HL-60 (cell line): ENCODE data around the gene HOXD4.

Experiments used
- GABPA ChIP-seq: IDR thresholded peaks from 2 replicates; pipeline ENCODE4 v1.6.1; 2012; ENCODE audit warnings: low read depth
- POLR2AphosphoS5 ChIP-seq: IDR thresholded peaks from 2 replicates; pipeline ENCODE4 v1.6.1; 2012; ENCODE audit warnings: low read depth
- TF ChIP-seq, protein P1 (sequence below): IDR thresholded peaks from one replicate; pipeline ENCODE4 v1.5.1; 2011; ENCODE audit warnings: low read length, control low read depth, inconsistent platforms; ENCODE audit not compliant: insufficient read depth
- TF ChIP-seq, protein P2 (sequence below): IDR thresholded peaks from 2 replicates; pipeline ENCODE4 v1.6.1; 2012; ENCODE audit warnings: low read depth; ENCODE audit not compliant: insufficient replicate concordance

DNA sequence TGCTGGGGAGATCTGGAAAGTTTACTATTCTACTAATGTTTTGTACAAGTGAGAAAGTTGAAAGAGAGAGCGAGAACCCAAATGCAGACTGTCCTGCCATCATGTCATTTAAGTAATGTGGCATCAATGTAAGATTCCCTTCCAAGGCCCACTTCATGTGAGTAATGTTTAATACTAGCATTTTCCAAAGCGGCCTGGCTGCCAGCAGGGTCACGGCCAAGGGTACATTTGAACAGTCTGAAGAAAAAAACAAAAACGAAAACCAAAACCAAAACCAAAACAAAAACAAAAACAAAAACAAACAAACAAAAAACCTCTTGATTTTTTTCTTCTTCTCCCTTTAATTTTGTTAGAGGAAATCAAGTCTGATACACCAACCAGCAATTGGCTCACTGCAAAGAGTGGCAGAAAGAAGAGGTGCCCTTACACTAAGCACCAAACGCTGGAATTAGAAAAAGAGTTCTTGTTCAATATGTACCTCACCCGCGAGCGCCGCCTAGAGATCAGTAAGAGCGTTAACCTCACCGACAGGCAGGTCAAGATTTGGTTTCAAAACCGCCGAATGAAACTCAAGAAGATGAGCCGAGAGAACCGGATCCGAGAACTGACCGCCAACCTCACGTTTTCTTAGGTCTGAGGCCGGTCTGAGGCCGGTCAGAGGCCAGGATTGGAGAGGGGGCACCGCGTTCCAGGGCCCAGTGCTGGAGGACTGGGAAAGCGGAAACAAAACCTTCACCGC lies 32.6 kb upstream of the HOXD4 start:
- TF ChIP-seq, protein P1, sequence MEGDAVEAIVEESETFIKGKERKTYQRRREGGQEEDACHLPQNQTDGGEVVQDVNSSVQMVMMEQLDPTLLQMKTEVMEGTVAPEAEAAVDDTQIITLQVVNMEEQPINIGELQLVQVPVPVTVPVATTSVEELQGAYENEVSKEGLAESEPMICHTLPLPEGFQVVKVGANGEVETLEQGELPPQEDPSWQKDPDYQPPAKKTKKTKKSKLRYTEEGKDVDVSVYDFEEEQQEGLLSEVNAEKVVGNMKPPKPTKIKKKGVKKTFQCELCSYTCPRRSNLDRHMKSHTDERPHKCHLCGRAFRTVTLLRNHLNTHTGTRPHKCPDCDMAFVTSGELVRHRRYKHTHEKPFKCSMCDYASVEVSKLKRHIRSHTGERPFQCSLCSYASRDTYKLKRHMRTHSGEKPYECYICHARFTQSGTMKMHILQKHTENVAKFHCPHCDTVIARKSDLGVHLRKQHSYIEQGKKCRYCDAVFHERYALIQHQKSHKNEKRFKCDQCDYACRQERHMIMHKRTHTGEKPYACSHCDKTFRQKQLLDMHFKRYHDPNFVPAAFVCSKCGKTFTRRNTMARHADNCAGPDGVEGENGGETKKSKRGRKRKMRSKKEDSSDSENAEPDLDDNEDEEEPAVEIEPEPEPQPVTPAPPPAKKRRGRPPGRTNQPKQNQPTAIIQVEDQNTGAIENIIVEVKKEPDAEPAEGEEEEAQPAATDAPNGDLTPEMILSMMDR, result no peak
- no peak for TF ChIP-seq GABPA
- TF ChIP-seq, protein P2, sequence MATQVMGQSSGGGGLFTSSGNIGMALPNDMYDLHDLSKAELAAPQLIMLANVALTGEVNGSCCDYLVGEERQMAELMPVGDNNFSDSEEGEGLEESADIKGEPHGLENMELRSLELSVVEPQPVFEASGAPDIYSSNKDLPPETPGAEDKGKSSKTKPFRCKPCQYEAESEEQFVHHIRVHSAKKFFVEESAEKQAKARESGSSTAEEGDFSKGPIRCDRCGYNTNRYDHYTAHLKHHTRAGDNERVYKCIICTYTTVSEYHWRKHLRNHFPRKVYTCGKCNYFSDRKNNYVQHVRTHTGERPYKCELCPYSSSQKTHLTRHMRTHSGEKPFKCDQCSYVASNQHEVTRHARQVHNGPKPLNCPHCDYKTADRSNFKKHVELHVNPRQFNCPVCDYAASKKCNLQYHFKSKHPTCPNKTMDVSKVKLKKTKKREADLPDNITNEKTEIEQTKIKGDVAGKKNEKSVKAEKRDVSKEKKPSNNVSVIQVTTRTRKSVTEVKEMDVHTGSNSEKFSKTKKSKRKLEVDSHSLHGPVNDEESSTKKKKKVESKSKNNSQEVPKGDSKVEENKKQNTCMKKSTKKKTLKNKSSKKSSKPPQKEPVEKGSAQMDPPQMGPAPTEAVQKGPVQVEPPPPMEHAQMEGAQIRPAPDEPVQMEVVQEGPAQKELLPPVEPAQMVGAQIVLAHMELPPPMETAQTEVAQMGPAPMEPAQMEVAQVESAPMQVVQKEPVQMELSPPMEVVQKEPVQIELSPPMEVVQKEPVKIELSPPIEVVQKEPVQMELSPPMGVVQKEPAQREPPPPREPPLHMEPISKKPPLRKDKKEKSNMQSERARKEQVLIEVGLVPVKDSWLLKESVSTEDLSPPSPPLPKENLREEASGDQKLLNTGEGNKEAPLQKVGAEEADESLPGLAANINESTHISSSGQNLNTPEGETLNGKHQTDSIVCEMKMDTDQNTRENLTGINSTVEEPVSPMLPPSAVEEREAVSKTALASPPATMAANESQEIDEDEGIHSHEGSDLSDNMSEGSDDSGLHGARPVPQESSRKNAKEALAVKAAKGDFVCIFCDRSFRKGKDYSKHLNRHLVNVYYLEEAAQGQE, result no peak
- TF ChIP-seq POLR2AphosphoS5, result no peak
